Measurements from ENCODE around the gene TOR1A.

TOR1A gene

DNA sequence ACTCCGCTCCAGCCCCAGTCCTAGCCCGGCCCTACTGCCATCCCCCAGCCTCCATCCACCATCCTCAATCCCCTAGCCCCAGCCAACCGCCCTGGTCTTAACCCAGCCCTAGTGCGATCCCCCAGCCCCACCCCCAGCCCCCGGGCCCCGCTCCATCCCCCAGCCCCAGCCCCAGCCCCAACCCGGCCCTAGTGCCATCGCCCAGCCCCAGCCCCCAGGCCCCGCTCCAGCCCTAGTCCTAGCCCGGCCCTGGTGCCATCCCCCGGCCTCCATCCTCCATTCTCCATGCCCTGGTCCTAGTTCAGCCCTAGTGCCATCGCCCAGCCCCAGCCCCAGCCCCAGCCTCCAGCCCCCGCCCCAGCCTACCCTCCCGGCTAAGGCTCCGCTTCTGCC, 398 bp downstream of the TOR1A start:
- H3K36me3 ChIP-seq (ENCODE audit: control insufficient read depth, insufficient read depth, low read length) = peaks cover 35% of the 10 kb centered on the region
- DNase-seq = no peak
- H3K27ac ChIP-seq (ENCODE audit: insufficient read depth, low read length, poor library complexity, severe bottlenecking) = peak overlapping the region; percentile 69
- H3K27me3 ChIP-seq (replicated peaks; ENCODE audit: control insufficient read depth, insufficient read depth, low read length, poor library complexity, severe bottlenecking) = no peaks in the 10 kb centered on the region
- peak overlapping the region; percentile 96 for H3K4me3 ChIP-seq (ENCODE audit: insufficient read depth, low read depth, low read length, poor library complexity, severe bottlenecking)
- H3K4me1 ChIP-seq (ENCODE audit: control insufficient read depth, insufficient read depth, low read length, poor library complexity, severe bottlenecking) = peaks cover 7% of the 10 kb centered on the region
- no peaks in the 10 kb centered on the region for H3K9me3 ChIP-seq (ENCODE audit: control insufficient read depth, low read length)

DNA sequence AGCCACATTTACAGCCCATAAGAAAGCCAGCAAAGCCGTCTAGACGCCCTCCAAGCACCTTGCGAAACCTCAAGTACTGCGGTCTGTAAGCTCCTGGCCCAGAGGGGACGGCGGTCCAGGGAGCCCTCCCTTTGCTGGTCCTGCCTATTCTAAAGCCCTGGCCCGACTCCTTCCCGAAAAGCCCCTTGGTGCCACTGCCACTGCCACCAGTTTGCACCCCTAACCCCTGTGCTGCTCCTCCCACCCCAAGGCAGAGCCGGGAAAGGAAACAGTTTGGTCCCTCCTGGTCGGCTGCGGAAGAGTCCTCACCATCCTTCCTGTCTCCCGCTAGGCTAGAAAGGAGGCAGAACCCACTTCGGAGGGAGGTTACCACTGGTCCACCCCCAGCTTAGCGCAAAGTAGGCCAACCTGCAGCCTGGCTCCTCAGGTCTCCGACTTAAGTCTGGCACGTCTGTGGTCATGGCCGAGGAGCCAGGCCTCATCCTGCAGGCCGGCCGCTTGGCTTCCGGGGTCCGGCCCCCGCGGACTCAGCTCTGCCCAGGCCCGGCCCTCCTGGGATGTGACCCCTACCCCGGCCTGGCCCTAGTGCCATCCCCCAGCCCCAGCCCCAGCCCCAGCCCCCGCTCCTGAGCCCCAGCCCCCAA, 916 bp downstream of the TOR1A start:
- no peaks in the 10 kb centered on the region for H3K9me3 ChIP-seq (ENCODE audit: control insufficient read depth, low read length)
- peaks cover 34% of the 10 kb centered on the region for H3K36me3 ChIP-seq (ENCODE audit: control insufficient read depth, insufficient read depth, low read length)
- peak overlapping the region; percentile 52 for H3K4me3 ChIP-seq (ENCODE audit: insufficient read depth, low read depth, low read length, poor library complexity, severe bottlenecking)
- H3K4me1 ChIP-seq (ENCODE audit: control insufficient read depth, insufficient read depth, low read length, poor library complexity, severe bottlenecking) = peaks cover 7% of the 10 kb centered on the region
- H3K27me3 ChIP-seq (replicated peaks; ENCODE audit: control insufficient read depth, insufficient read depth, low read length, poor library complexity, severe bottlenecking) = no peaks in the 10 kb centered on the region
- peak overlapping the region; percentile 49 for H3K27ac ChIP-seq (ENCODE audit: insufficient read depth, low read length, poor library complexity, severe bottlenecking)
- peak in 1 of 3 donors; percentile 23 for DNase-seq

GRCh38 chr9:129816501-129817435, 7.2 kb downstream of the TOR1A start:
- no peak for DNase-seq
- H3K27ac ChIP-seq (ENCODE audit: insufficient read depth, low read length, poor library complexity, severe bottlenecking) = no peak overlapping the region
- no peaks in the 10 kb centered on the region for H3K27me3 ChIP-seq (replicated peaks; ENCODE audit: control insufficient read depth, insufficient read depth, low read length, poor library complexity, severe bottlenecking)
- no peak overlapping the region for H3K4me3 ChIP-seq (ENCODE audit: insufficient read depth, low read depth, low read length, poor library complexity, severe bottlenecking)
- H3K9me3 ChIP-seq (ENCODE audit: control insufficient read depth, low read length) = no peaks in the 10 kb centered on the region
- H3K4me1 ChIP-seq (ENCODE audit: control insufficient read depth, insufficient read depth, low read length, poor library complexity, severe bottlenecking) = no peaks in the 10 kb centered on the region
- H3K36me3 ChIP-seq (ENCODE audit: control insufficient read depth, insufficient read depth, low read length) = peaks cover 61% of the 10 kb centered on the region

GRCh38 chr9:129815278-129815677, 8.7 kb downstream of the TOR1A start:
- no peaks in the 10 kb centered on the region for H3K9me3 ChIP-seq (ENCODE audit: control insufficient read depth, low read length)
- H3K27me3 ChIP-seq (replicated peaks; ENCODE audit: control insufficient read depth, insufficient read depth, low read length, poor library complexity, severe bottlenecking) = no peaks in the 10 kb centered on the region
- H3K27ac ChIP-seq (ENCODE audit: insufficient read depth, low read length, poor library complexity, severe bottlenecking) = no peak overlapping the region
- H3K4me1 ChIP-seq (ENCODE audit: control insufficient read depth, insufficient read depth, low read length, poor library complexity, severe bottlenecking) = no peaks in the 10 kb centered on the region
- DNase-seq = no peak
- H3K36me3 ChIP-seq (ENCODE audit: control insufficient read depth, insufficient read depth, low read length) = peaks cover 56% of the 10 kb centered on the region
- no peak overlapping the region for H3K4me3 ChIP-seq (ENCODE audit: insufficient read depth, low read depth, low read length, poor library complexity, severe bottlenecking)

DNA sequence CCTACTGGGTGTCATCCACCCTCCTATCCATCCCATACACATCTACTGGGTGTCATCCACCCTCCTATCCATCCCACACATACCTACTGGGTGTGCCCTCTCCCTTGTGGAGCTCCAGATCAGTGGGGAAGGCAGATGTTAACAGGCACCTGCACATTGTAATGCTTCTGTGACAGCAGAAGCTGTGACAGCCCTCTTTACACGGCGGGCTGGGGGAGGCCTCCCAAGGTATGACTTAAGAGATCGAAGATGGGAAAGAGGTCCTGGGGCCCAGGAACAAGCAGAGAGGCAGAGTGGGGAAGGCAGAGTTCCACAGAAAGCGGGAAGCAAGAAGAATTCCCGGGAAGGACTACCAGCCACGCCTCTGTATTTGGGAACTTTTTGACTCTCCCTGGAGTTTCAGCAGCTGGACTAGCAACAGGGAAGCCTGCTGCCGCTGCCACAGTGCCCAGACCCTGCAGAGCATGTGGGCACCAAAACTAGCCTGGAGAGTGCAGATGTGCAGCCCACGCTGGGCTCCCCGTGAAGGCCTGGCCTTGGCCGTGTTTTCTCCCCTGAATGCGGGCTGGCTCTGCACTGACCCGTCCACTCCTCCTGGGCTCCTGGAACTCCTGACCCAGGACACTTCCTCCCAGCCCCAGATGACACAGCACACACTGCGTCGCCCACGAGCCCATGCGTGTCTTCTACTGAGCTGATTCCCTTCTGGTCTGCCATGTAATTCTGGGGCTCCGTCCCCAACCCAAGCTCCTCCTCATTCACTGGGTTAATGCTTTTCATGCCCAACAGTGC, 9.3 kb downstream of the TOR1A start:
- H3K27ac ChIP-seq (ENCODE audit: insufficient read depth, low read length, poor library complexity, severe bottlenecking) = no peak overlapping the region
- no peak for DNase-seq
- peaks cover 60% of the 10 kb centered on the region for H3K36me3 ChIP-seq (ENCODE audit: control insufficient read depth, insufficient read depth, low read length)
- no peaks in the 10 kb centered on the region for H3K27me3 ChIP-seq (replicated peaks; ENCODE audit: control insufficient read depth, insufficient read depth, low read length, poor library complexity, severe bottlenecking)
- H3K9me3 ChIP-seq (ENCODE audit: control insufficient read depth, low read length) = no peaks in the 10 kb centered on the region
- no peak overlapping the region for H3K4me3 ChIP-seq (ENCODE audit: insufficient read depth, low read depth, low read length, poor library complexity, severe bottlenecking)
- H3K4me1 ChIP-seq (ENCODE audit: control insufficient read depth, insufficient read depth, low read length, poor library complexity, severe bottlenecking) = no peaks in the 10 kb centered on the region

DNA sequence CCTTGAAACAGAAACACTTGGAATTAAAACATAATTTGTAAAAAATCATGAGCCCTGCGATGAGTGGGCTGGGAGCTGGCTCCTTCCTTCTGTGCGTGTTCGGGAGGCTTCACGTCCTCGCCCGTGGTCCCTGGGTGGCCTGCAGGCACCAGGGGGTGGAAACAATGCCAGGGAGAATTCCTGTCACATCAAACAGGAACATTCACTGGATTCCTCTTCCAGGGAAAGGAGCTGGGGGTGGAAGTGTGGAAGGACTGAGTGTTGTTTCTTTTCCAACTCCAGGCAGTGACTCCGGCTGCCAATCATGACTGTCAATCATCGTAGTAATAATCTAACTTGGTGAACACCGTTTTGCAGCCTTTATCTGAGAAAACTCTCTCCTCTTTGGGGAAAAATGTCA, 10.3 kb downstream of the TOR1A start:
- no peaks in the 10 kb centered on the region for H3K27me3 ChIP-seq (replicated peaks; ENCODE audit: control insufficient read depth, insufficient read depth, low read length, poor library complexity, severe bottlenecking)
- no peaks in the 10 kb centered on the region for H3K4me1 ChIP-seq (ENCODE audit: control insufficient read depth, insufficient read depth, low read length, poor library complexity, severe bottlenecking)
- H3K9me3 ChIP-seq (ENCODE audit: control insufficient read depth, low read length) = no peaks in the 10 kb centered on the region
- H3K4me3 ChIP-seq (ENCODE audit: insufficient read depth, low read depth, low read length, poor library complexity, severe bottlenecking) = no peak overlapping the region
- peaks cover 64% of the 10 kb centered on the region for H3K36me3 ChIP-seq (ENCODE audit: control insufficient read depth, insufficient read depth, low read length)
- H3K27ac ChIP-seq (ENCODE audit: insufficient read depth, low read length, poor library complexity, severe bottlenecking) = no peak overlapping the region
- DNase-seq = no peak

GRCh38 chr9:129812385-129812784, 11.6 kb downstream of the TOR1A start:
- DNase-seq = no peak
- Histone ChIP-seq H3K4me3 (ENCODE audit: insufficient read depth, low read depth, low read length, poor library complexity, severe bottlenecking) (no peak overlapping the region), H3K4me1 (ENCODE audit: control insufficient read depth, insufficient read depth, low read length, poor library complexity, severe bottlenecking) (no peaks in the 10 kb centered on the region), H3K9me3 (ENCODE audit: control insufficient read depth, low read length) (no peaks in the 10 kb centered on the region), H3K27ac (ENCODE audit: insufficient read depth, low read length, poor library complexity, severe bottlenecking) (no peak overlapping the region), H3K27me3 (replicated peaks; ENCODE audit: control insufficient read depth, insufficient read depth, low read length, poor library complexity, severe bottlenecking) (no peaks in the 10 kb centered on the region), H3K36me3 (ENCODE audit: control insufficient read depth, insufficient read depth, low read length) (peaks cover 67% of the 10 kb centered on the region)

DNA sequence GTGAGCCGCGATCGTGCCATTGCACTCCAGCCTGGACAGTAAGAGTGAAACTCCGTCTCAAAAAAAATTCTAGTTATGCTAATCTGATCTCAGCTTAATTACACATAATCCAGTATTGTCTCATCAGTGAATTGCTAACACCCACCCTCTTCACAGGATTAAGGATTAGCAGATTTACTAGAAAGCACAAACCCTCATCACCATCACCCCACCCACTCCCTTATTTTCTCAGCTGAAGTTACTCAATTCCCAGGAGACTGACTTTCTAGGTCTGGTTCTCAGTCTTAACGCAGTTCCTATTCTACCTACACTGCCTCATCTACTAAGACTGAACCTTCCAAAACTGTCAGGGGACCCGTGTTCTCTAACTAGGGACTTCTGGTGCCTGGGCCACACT, 12.0 kb downstream of the TOR1A start:
- Histone ChIP-seq H3K36me3 (ENCODE audit: control insufficient read depth, insufficient read depth, low read length) (peaks cover 67% of the 10 kb centered on the region), H3K9me3 (ENCODE audit: control insufficient read depth, low read length) (no peaks in the 10 kb centered on the region), H3K4me3 (ENCODE audit: insufficient read depth, low read depth, low read length, poor library complexity, severe bottlenecking) (no peak overlapping the region), H3K27ac (ENCODE audit: insufficient read depth, low read length, poor library complexity, severe bottlenecking) (no peak overlapping the region), H3K27me3 (replicated peaks; ENCODE audit: control insufficient read depth, insufficient read depth, low read length, poor library complexity, severe bottlenecking) (no peaks in the 10 kb centered on the region), H3K4me1 (ENCODE audit: control insufficient read depth, insufficient read depth, low read length, poor library complexity, severe bottlenecking) (no peaks in the 10 kb centered on the region)
- DNase-seq = no peak

DNA sequence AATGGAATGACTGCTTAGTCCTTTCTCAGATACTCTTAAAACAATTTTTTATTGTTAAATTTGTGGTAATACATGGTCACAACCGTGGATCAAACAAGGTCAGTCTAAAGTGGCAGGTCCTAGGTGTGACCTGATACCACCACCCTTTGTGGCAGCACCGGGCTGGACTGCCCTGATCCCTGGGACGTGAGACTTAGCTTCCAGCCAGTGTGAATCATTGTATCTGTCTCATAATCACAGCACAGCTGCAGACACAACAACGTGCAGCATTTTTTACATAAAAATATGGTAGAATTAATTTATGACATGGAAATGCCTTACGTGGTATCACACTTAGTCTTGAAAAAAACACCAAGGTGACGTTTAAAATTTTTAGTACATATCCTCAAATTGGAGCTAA, 13.1 kb downstream of the TOR1A start:
- Histone ChIP-seq H3K27me3 (replicated peaks; ENCODE audit: control insufficient read depth, insufficient read depth, low read length, poor library complexity, severe bottlenecking) (no peaks in the 10 kb centered on the region), H3K4me1 (ENCODE audit: control insufficient read depth, insufficient read depth, low read length, poor library complexity, severe bottlenecking) (no peaks in the 10 kb centered on the region), H3K36me3 (ENCODE audit: control insufficient read depth, insufficient read depth, low read length) (peaks cover 60% of the 10 kb centered on the region), H3K4me3 (ENCODE audit: insufficient read depth, low read depth, low read length, poor library complexity, severe bottlenecking) (no peak overlapping the region), H3K9me3 (ENCODE audit: control insufficient read depth, low read length) (no peaks in the 10 kb centered on the region), H3K27ac (ENCODE audit: insufficient read depth, low read length, poor library complexity, severe bottlenecking) (no peak overlapping the region)
- no peak for DNase-seq

Data from effector memory CD4-positive, alpha-beta T cell (primary cell).